Endothelial cell of umbilical vein (primary cell): ENCODE measurements around the gene C12orf43. TPM values are rescaled to one million over a fixed set of nuclear protein-coding genes. Genes with fewer than 3 reads are reported as not detected.

Source experiments
- BruUV-seq: library from RNA; stranded (reverse); fragments of 400-500 nt; replicated peaks from 2 replicates; lab custom pipeline; 2021; lab: Mats Ljungman, UMichigan
- CTCF ChIA-PET: fragments of 300-600, 350-600 bp; sonication (Branson Sonifier 250); formaldehyde crosslinking; loops from one replicate; lab custom pipeline; 2021; ENCODE audit warnings: antibody characterized with exemption, inconsistent platforms; lab: Charles Lee
- POLR2A ChIA-PET: fragments of 300-600, 350-600 bp; sonication (Branson Sonifier 250); formaldehyde crosslinking; loops from one replicate; lab custom pipeline; 2021; ENCODE audit warnings: antibody characterized with exemption, inconsistent platforms; lab: Charles Lee
- DNase-seq: peaks from one replicate; pipeline ENCODE4 v3.0.0-alpha.2; 2011; ENCODE audit warnings: low read depth, low spot score
- FAIRE-seq: peaks from 2 replicates; lab custom pipeline; 2011; peaks lifted over from hg19 to GRCh38; lab: Jason Lieb, UNC
- H2AFZ ChIP-seq: 2 replicates; pipeline ENCODE4 v1.6.0; 2012; ENCODE audit warnings: low read depth, low read length, control low read depth, inconsistent platforms
- H3K27ac ChIP-seq: 2 replicates; pipeline ENCODE4 v1.5.1; 2011; ENCODE audit warnings: low read depth, mild to moderate bottlenecking, control low read depth, low read length, moderate library complexity; ENCODE audit not compliant: insufficient read depth
- H3K27me3 ChIP-seq, 2 experiments: 2 replicates each; pipeline versions ENCODE4 v1.6.0 to v1.6.1; 2011; ENCODE audit warnings: low read length in 2 of 2, mixed read lengths in 1 of 2; ENCODE audit not compliant: control insufficient read depth in 2 of 2, insufficient read depth in 2 of 2
- H3K36me3 ChIP-seq, 2 experiments: 2 replicates in 1 of 2; 3 replicates in 1 of 2; pipeline ENCODE4 v1.5.1; 2011; ENCODE audit warnings: low read length in 2 of 2, mild to moderate bottlenecking in 1 of 2, moderate library complexity in 1 of 2; ENCODE audit not compliant: control insufficient read depth in 2 of 2, insufficient read depth in 2 of 2; ENCODE audit errors: extremely low read depth in 1 of 2
- H3K4me1 ChIP-seq: 3 replicates; pipeline ENCODE4 v1.5.1; 2011; ENCODE audit warnings: mild to moderate bottlenecking, low read length; ENCODE audit not compliant: control insufficient read depth, insufficient read depth; ENCODE audit errors: extremely low read depth
- H3K4me2 ChIP-seq: 2 replicates; pipeline ENCODE4 v1.6.1; 2011; ENCODE audit warnings: low read length, control low read depth, mixed read lengths; ENCODE audit not compliant: insufficient read depth
- H3K4me3 ChIP-seq, 3 experiments: fragments of 200-600 bp in 1 of 3; sonication (generic), shearing (Covaris generic) in 1 of 3; replicated peaks in 1 of 3; 2 replicates each; pipeline ENCODE4 v1.5.1; 2011 to 2016; ENCODE audit warnings: control low read depth in 3 of 3, low read length in 3 of 3, mild to moderate bottlenecking in 2 of 3, inconsistent platforms in 1 of 3, low read depth in 1 of 3, moderate library complexity in 1 of 3; ENCODE audit not compliant: insufficient read depth in 1 of 3
- H3K79me2 ChIP-seq: 2 replicates; pipeline ENCODE4 v1.6.0; 2012; ENCODE audit warnings: low read length, inconsistent platforms; ENCODE audit not compliant: control insufficient read depth, insufficient read depth
- H3K9ac ChIP-seq: replicated peaks from 2 replicates; pipeline ENCODE3; 2011; ENCODE audit warnings: low read length, control low read depth; ENCODE audit not compliant: insufficient read depth; ENCODE audit errors: extremely low read depth
- H3K9me1 ChIP-seq: replicated peaks from 3 replicates; pipeline ENCODE4 v1.6.0; 2011; ENCODE audit warnings: mild to moderate bottlenecking, low read length; ENCODE audit not compliant: control insufficient read depth, insufficient read depth; ENCODE audit errors: extremely low read depth
- H3K9me3 ChIP-seq: replicated peaks from 2 replicates; pipeline ENCODE4 v1.5.1; 2012; ENCODE audit warnings: low read length, inconsistent platforms; ENCODE audit not compliant: control insufficient read depth, insufficient read depth
- H4K20me1 ChIP-seq: replicated peaks from 2 replicates; pipeline ENCODE3; 2011; ENCODE audit warnings: mild to moderate bottlenecking, low read length; ENCODE audit not compliant: control insufficient read depth, insufficient read depth; ENCODE audit errors: extremely low read depth
- CTCF ChIP-seq, 2 donors: IDR thresholded peaks; 1 replicate in 1 of 2; 2 replicates in 1 of 2; pipeline ENCODE4 v1.5.1; 2011; ENCODE audit warnings: low read length in 2 of 2, mild to moderate bottlenecking in 2 of 2, moderate library complexity in 2 of 2, control low read depth in 1 of 2, inconsistent platforms in 1 of 2, low read depth in 1 of 2; ENCODE audit not compliant: insufficient read depth in 1 of 2; ENCODE audit errors: extremely low read depth in 1 of 2
- EZH2 ChIP-seq: IDR thresholded peaks from 2 replicates; pipeline ENCODE4 v1.6.1; 2012; ENCODE audit warnings: borderline replicate concordance, low read depth, mild to moderate bottlenecking, moderate library complexity, low read length, inconsistent platforms; ENCODE audit not compliant: severe bottlenecking
- FOS ChIP-seq: IDR thresholded peaks from 2 replicates; pipeline ENCODE4 v1.6.1; 2011; ENCODE audit warnings: mild to moderate bottlenecking, low read length, moderate library complexity, borderline replicate concordance; ENCODE audit not compliant: insufficient read depth
- GATA2 ChIP-seq: IDR thresholded peaks from 2 replicates; pipeline ENCODE4 v1.7.0; 2011; ENCODE audit warnings: low read depth, mild to moderate bottlenecking, moderate library complexity, mixed read lengths, low read length; ENCODE audit not compliant: insufficient read length, insufficient read depth
- JUN ChIP-seq: IDR thresholded peaks from 2 replicates; pipeline ENCODE4 v1.6.1; 2011; ENCODE audit warnings: borderline replicate concordance, low read depth; ENCODE audit not compliant: insufficient read length, insufficient read depth
- MAX ChIP-seq: IDR thresholded peaks from 2 replicates; pipeline ENCODE4 v1.6.1; 2011; ENCODE audit not compliant: insufficient read depth, insufficient read length
- MYC ChIP-seq: IDR thresholded peaks from one replicate; pipeline ENCODE4 v1.6.1; 2011; ENCODE audit warnings: mild to moderate bottlenecking, low read depth, low read length
- POLR2A ChIP-seq: IDR thresholded peaks from 2 replicates; pipeline ENCODE4 v1.6.1; 2012; ENCODE audit warnings: low read depth, mild to moderate bottlenecking, control low read depth, low read length
- POLR2AphosphoS5 ChIP-seq: IDR thresholded peaks from 2 replicates; pipeline ENCODE4 v1.6.1; 2012; ENCODE audit warnings: low read depth, mild to moderate bottlenecking, control low read depth, low read length, moderate library complexity; ENCODE audit not compliant: insufficient read depth
- dilution Hi-C: fragments of 300-500 bp; cut with MboI; formaldehyde crosslinking; loops from one replicate; pipeline ENCODE4 v1.15.0; 2019; ENCODE audit warnings: low sequenced_read_pairs; ENCODE audit not compliant: extremely low pct_ligation_motif_present
- intact Hi-C: fragments of 100-400 bp; cut with micrococcal nuclease; formaldehyde crosslinking; loops from one replicate; pipeline ENCODE4 v1.10.0; 2022
- polyA plus RNA-seq, 4 experiments: library from polyadenylated mRNA; depleted of rRNA in 3 of 4; stranded (reverse) in 3 of 4; unstranded in 1 of 4; fragments of >200 nt; gene quantifications; 2 replicates each; pipeline versions ENCODE4 v1.2.1 to v1.2.3, GENCODE V29; 2011 to 2012; ENCODE audit warnings: missing spikeins in 1 of 4
- total RNA-seq: library from RNA; stranded (reverse); gene quantifications from 2 replicates; pipeline ENCODE4 v1.2.3, GENCODE V29; 2021

The C12orf43 gene
- total and polyA plus RNA-seq, 2 donors (not counting 3 experiments of a cell fraction or from before 2014, with no cell fraction given), result 12.3 to 24.7 TPM

- Histone ChIP-seq H3K79me2 (no peaks in the 10 kb centered on the region), H2AFZ (no peak overlapping the region), H3K36me3 (no peaks in the 10 kb centered on the region), H3K4me3 (no peak overlapping the region), H4K20me1 (no peaks in the 10 kb centered on the region), H3K4me2 (no peak overlapping the region), H3K27me3 (peaks cover 3 to 10% of the 10 kb centered on the region in 2 experiments), H3K9ac (no peak overlapping the region), H3K27ac (no peak overlapping the region), H3K9me1 (no peaks in the 10 kb centered on the region), H3K9me3 (no peaks in the 10 kb centered on the region), H3K4me1 (no peaks in the 10 kb centered on the region)
- DNase-seq, result no peak
- dilution Hi-C loops, result no loop called here
- TF ChIP-seq MAX, result no peak
- no peak for TF ChIP-seq CTCF (IDR thresholded peaks at IDR 0.05; ENCODE audit: extremely low read depth in 1 of 2, insufficient read depth in 1 of 2, low read depth in 1 of 2, low read length in 2 of 2)
- intact Hi-C loops, result no loop called here
- no TSS peak for BruUV-seq
- FAIRE-seq, result no peak
- POLR2A ChIA-PET, result no interaction called here
- CTCF ChIA-PET, result no interaction called here
Observed at GRCh38 chr12:121022713-121023112, 6.4 kb upstream of the C12orf43 start.

- Histone ChIP-seq H3K4me3 (no peak overlapping the region), H3K36me3 (no peaks in the 10 kb centered on the region), H3K4me2 (no peak overlapping the region), H2AFZ (no peak overlapping the region), H3K27ac (no peak overlapping the region), H4K20me1 (no peaks in the 10 kb centered on the region), H3K9ac (no peak overlapping the region), H3K79me2 (no peaks in the 10 kb centered on the region), H3K9me1 (no peaks in the 10 kb centered on the region), H3K4me1 (no peaks in the 10 kb centered on the region), H3K27me3 (peaks cover 3 to 6% of the 10 kb centered on the region in 2 experiments), H3K9me3 (no peaks in the 10 kb centered on the region)
- ChIA-PET CTCF (no interaction called here), POLR2A (no interaction called here)
- dilution Hi-C loops (no loop called here), intact Hi-C loops (no loop called here)
- DNase-seq (no peak), FAIRE-seq (no peak)
- no TSS peak for BruUV-seq
- TF ChIP-seq FOS (no peak), POLR2AphosphoS5 (no peak), POLR2A (no peak), MAX (no peak), CTCF (IDR thresholded peaks at IDR 0.05; ENCODE audit: extremely low read depth in 1 of 2, insufficient read depth in 1 of 2, low read depth in 1 of 2, low read length in 2 of 2) (no peak), MYC (no peak), EZH2 (no peak), JUN (no peak), GATA2 (no peak)
Observed at GRCh38 chr12:121021754-121022153, 5.5 kb upstream of the C12orf43 start.
